CD4-positive, CD25-positive, alpha-beta regulatory T cell (primary cell): ENCODE results near the gene IRAK4. TPM values are rescaled to one million over a fixed set of nuclear protein-coding genes. Genes with fewer than 3 reads are reported as not detected.
A peak's percentile ranks its signal among the peaks of the same experiment; 100 is the strongest.

Experiments used
- ATAC-seq, 2 donors: fragments of 150-1000 bp; cut with Tn5 transposase; one replicate each; pipeline ENCODE4 v1.10.0; 2021; ENCODE audit warnings: low read depth in 2 of 2, moderate number of reproducible peaks in 2 of 2, moderate library complexity in 1 of 2
- DNase-seq, 3 donors: peaks; one replicate each; pipeline versions ENCODE4 v3.0.0 to v3.0.0-alpha.2; 2012 to 2022; ENCODE audit warnings: mixed read lengths in 1 of 3
- H3K27ac ChIP-seq: one replicate; pipeline ENCODE4 v1.7.0; 2013; ENCODE audit warnings: mild to moderate bottlenecking, low read length; ENCODE audit not compliant: insufficient read depth, poor library complexity, severe bottlenecking
- H3K27me3 ChIP-seq: one replicate; pipeline ENCODE4 v1.7.0; 2013; ENCODE audit warnings: low read length; ENCODE audit not compliant: control insufficient read depth, insufficient read depth
- H3K36me3 ChIP-seq: one replicate; pipeline ENCODE4 v1.7.0; 2013; ENCODE audit warnings: mild to moderate bottlenecking, low read length, moderate library complexity; ENCODE audit not compliant: control insufficient read depth, insufficient read depth
- H3K4me1 ChIP-seq: 2 replicates; pipeline ENCODE4 v1.7.0; 2013; ENCODE audit warnings: mild to moderate bottlenecking, low read length; ENCODE audit not compliant: insufficient read depth, control insufficient read depth, poor library complexity, severe bottlenecking
- H3K4me3 ChIP-seq: one replicate; pipeline ENCODE4 v1.7.0; 2013; ENCODE audit warnings: low read depth, mild to moderate bottlenecking, low read length, moderate library complexity
- H3K9me3 ChIP-seq, 2 experiments: 1 replicate in 1 of 2; 2 replicates in 1 of 2; pipeline ENCODE4 v1.7.0; 2013; ENCODE audit warnings: low read length in 2 of 2, mild to moderate bottlenecking in 1 of 2, moderate library complexity in 1 of 2; ENCODE audit not compliant: control insufficient read depth in 2 of 2
- H3K27ac Mint-ChIP-seq, 3 donors: one replicate each; pipeline ENCODE4 v1.8.0; 2020 to 2022; ENCODE audit warnings: mild to moderate bottlenecking in 3 of 3, mixed read lengths in 3 of 3, moderate library complexity in 2 of 3
- H3K27me3 Mint-ChIP-seq: one replicate; pipeline ENCODE4 v1.8.0; 2022; ENCODE audit warnings: mild to moderate bottlenecking, mixed read lengths
- H3K36me3 Mint-ChIP-seq: one replicate; pipeline ENCODE4 v1.8.0; 2020; ENCODE audit warnings: mixed read lengths
- H3K4me1 Mint-ChIP-seq, 4 donors: one replicate each; pipeline ENCODE4 v1.8.0; 2020 to 2022; ENCODE audit warnings: mixed read lengths in 4 of 4, mild to moderate bottlenecking in 1 of 4
- H3K4me3 Mint-ChIP-seq, 4 donors: one replicate each; pipeline ENCODE4 v1.8.0; 2020 to 2022; ENCODE audit warnings: mild to moderate bottlenecking in 4 of 4, mixed read lengths in 4 of 4, moderate library complexity in 3 of 4
- H3K9me3 Mint-ChIP-seq, 7 donors: one replicate each; pipeline ENCODE4 v1.8.0; 2020 to 2022; ENCODE audit warnings: mixed read lengths in 7 of 7, mild to moderate bottlenecking in 3 of 7, moderate library complexity in 2 of 7
- polyA plus RNA-seq, 4 donors: library from polyadenylated mRNA; unstranded; fragments of 300-500 nt; fragmentation: Illumina TruSeq; gene quantifications; one replicate each; pipeline ENCODE4 v1.2.3, GENCODE V29; 2021
- total RNA-seq: library from RNA; stranded (reverse); gene quantifications from one replicate; pipeline ENCODE4 v1.2.3, GENCODE V29; 2022

The IRAK4 gene
- total and polyA plus RNA-seq, 5 donors from 2014 or later, result 25.6 to 56.7 (median 33.5) TPM

DNA sequence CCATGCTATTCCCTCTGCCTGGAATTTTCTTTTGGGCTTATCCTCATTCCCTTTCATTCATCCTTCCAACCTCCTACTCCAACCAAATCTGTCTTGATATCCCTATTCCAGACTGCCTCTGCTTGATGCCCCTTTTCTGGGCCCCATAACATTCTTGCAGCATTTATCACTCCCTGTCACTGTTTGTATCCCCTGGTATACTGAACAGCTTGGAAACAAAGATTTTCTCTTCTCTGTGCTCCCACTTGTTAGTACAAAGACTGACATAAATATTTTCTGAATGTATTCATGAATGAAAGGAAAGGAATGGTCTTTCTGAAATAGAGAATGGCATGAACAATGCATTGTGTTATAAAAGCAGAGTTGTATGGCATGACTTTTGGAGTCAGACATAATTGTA is 7.5 kb downstream of the IRAK4 start:
- ATAC-seq (no peak), DNase-seq (no peak)
- Histone ChIP-seq H3K4me1 (peaks cover 29% of the 10 kb centered on the region), H3K4me3 (no peak overlapping the region), H3K27ac (no peak overlapping the region), H3K9me3 (no peaks in the 10 kb centered on the region), H3K27me3 (no peaks in the 10 kb centered on the region), H3K36me3 (peaks cover 39% of the 10 kb centered on the region)
- peaks cover 39% of the 10 kb centered on the region for H3K36me3 Mint-ChIP-seq
- H3K27ac Mint-ChIP-seq, result no peak overlapping the region
- no peak overlapping the region for H3K4me3 Mint-ChIP-seq
- peaks cover 0 to 1% (median 0%) of the 10 kb centered on the region in 7 donors for H3K9me3 Mint-ChIP-seq
- H3K4me1 Mint-ChIP-seq, result peaks cover 27 to 42% (median 34%) of the 10 kb centered on the region in 4 donors
- no peaks in the 10 kb centered on the region for H3K27me3 Mint-ChIP-seq

DNA sequence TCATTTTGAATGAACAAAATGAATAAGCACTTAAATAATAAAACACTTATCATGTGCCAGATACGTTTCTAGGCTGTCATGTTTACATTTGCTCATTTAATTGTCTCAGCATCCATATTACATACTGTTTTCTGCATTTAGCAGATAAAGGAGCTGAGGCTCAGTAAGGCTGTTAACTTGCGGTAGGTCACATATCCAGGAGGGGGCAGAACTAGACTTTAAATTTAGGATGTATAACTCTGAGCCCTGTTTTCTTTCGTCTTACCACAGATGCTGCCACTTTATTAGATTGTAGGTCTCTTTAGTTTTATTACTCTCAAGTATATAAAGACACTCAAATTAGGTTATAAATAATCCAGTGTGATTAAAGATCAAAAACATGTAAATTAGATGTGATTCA is 17.7 kb downstream of the IRAK4 start:
- H3K27me3 ChIP-seq, result no peaks in the 10 kb centered on the region
- Mint-ChIP-seq H3K27ac (peak overlapping the region in 1 of 3 donors; percentile 15), H3K36me3 (peaks cover 20% of the 10 kb centered on the region), H3K27me3 (no peaks in the 10 kb centered on the region), H3K9me3 (no peaks in the 10 kb centered on the region), H3K4me1 (peaks cover 4 to 12% (median 7%) of the 10 kb centered on the region in 4 donors), H3K4me3 (no peak overlapping the region)
- no peak overlapping the region for H3K27ac ChIP-seq
- H3K9me3 ChIP-seq, result no peaks in the 10 kb centered on the region
- DNase-seq, result peak in 2 of 3 donors; percentile 38 to 49
- no peak overlapping the region for H3K4me3 ChIP-seq
- peak in 1 of 2 donors; percentile 66 for ATAC-seq
- peaks cover 82% of the 10 kb centered on the region for H3K36me3 ChIP-seq
- no peaks in the 10 kb centered on the region for H3K4me1 ChIP-seq

DNA sequence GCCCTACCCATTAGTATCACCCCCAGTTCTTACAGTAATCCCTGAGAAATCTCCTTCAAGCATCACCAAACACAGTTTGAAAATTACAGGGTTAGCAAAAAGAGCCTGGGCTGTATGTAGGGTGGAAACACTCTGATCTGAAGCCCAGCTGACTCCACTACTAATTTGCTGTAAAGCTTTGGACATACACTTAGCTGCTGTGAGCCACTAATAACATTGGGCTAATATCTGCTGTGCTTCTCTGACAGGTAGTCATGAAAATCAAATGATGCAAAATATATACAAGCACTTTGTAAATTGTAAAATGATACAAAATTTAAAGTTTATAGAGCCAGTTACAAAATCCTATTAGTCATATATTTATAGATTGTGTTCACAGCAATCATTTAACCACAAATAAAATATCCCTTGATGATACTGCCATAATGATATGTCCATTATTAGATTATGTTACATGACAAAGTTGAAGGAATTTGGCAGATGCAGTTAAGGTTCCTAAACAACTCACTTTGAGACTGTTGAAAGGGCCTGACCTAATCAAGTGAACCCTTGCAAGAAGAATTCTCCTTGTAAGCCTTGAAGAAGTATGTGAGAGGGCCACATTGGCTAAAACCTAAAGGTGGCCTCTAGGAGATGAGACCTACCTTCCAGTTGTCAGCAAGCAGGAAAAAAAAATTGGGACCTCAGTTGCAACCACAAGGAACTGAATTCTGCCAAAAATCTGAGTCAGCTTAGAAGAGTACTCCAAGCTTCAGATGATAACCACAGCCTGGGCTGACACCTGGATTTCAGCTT is 28.3 kb downstream of the IRAK4 start:
- Mint-ChIP-seq H3K36me3 (peaks cover 26% of the 10 kb centered on the region), H3K4me3 (no peak overlapping the region), H3K9me3 (peaks cover 0 to 3% (median 0%) of the 10 kb centered on the region in 7 donors), H3K4me1 (peaks cover 0 to 9% (median 3%) of the 10 kb centered on the region in 4 donors), H3K27me3 (no peaks in the 10 kb centered on the region), H3K27ac (peak overlapping the region in 2 of 3 donors; percentile 66 to 72)
- ATAC-seq, result no peak
- no peaks in the 10 kb centered on the region for H3K27me3 ChIP-seq
- no peak overlapping the region for H3K27ac ChIP-seq
- H3K9me3 ChIP-seq, result no peaks in the 10 kb centered on the region
- peaks cover 57% of the 10 kb centered on the region for H3K36me3 ChIP-seq
- H3K4me3 ChIP-seq, result no peak overlapping the region
- DNase-seq, result no peak
- H3K4me1 ChIP-seq, result no peaks in the 10 kb centered on the region

DNA sequence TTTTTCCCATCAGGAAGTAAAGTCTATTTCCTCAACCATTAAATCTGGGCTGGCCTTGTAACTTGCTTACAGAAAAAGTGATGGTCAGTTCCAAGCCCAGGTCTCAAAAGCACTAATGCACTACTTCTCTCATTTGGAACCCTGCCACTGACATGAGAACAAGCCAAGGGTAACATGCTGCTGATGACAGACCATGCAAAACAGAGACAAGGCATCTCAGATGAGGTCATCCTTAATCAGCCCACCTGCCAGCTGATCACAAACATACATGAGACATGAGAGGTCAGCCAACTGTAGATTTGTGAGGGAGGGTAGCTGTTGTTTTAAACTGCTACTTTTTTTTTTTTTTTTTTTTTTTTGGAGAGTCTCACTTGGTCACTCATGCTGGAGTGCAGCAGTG is 31.2 kb downstream of the IRAK4 start:
- Mint-ChIP-seq H3K27me3 (no peaks in the 10 kb centered on the region), H3K27ac (peak overlapping the region; percentile 34 to 79 (median 35)), H3K36me3 (peaks cover 25% of the 10 kb centered on the region), H3K9me3 (peaks cover 0 to 5% (median 0%) of the 10 kb centered on the region in 7 donors), H3K4me3 (no peak overlapping the region), H3K4me1 (peaks cover 0 to 11% (median 4%) of the 10 kb centered on the region in 4 donors)
- Histone ChIP-seq H3K27me3 (no peaks in the 10 kb centered on the region), H3K4me1 (no peaks in the 10 kb centered on the region), H3K4me3 (no peak overlapping the region), H3K9me3 (no peaks in the 10 kb centered on the region), H3K27ac (no peak overlapping the region), H3K36me3 (peaks cover 37% of the 10 kb centered on the region)
- ATAC-seq (no peak), DNase-seq (no peak)

DNA sequence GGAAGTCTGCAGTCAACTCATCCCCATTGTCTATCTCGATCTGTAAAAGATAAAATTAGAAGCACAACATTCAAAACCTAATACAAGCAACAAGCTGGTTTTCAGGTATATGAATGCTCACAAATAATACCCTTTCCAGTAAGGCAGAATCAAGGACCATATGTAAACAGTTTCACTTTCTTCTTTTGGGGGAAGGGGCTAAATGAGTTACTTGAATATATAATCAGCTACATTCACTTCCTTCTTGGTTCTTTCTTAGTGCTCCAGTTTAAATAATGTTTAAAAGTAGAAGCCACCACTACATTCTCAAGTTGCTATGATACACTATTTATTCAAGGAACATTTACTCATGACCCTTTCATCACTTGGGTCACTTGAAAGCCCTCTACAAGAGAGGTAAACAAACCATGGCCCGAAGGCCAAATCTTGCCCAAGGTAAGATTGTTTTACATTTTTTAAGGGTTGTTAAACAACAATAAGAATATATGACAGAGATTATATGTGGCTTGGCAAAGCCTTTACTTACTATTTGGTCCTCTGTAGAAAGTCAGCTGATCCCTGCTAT is 37.0 kb downstream of the IRAK4 start:
- Histone ChIP-seq H3K9me3 (no peaks in the 10 kb centered on the region), H3K4me1 (peaks cover 3% of the 10 kb centered on the region), H3K4me3 (no peak overlapping the region), H3K27me3 (no peaks in the 10 kb centered on the region), H3K27ac (no peak overlapping the region), H3K36me3 (peaks cover 62% of the 10 kb centered on the region)
- ATAC-seq (no peak), DNase-seq (no peak)
- no peak overlapping the region for H3K4me3 Mint-ChIP-seq
- peaks cover 0 to 8% (median 4%) of the 10 kb centered on the region in 4 donors for H3K4me1 Mint-ChIP-seq
- H3K27me3 Mint-ChIP-seq, result no peaks in the 10 kb centered on the region
- H3K27ac Mint-ChIP-seq, result peak overlapping the region in 1 of 3 donors; percentile 56
- peaks cover 0 to 5% (median 0%) of the 10 kb centered on the region in 7 donors for H3K9me3 Mint-ChIP-seq
- peaks cover 31% of the 10 kb centered on the region for H3K36me3 Mint-ChIP-seq

DNA sequence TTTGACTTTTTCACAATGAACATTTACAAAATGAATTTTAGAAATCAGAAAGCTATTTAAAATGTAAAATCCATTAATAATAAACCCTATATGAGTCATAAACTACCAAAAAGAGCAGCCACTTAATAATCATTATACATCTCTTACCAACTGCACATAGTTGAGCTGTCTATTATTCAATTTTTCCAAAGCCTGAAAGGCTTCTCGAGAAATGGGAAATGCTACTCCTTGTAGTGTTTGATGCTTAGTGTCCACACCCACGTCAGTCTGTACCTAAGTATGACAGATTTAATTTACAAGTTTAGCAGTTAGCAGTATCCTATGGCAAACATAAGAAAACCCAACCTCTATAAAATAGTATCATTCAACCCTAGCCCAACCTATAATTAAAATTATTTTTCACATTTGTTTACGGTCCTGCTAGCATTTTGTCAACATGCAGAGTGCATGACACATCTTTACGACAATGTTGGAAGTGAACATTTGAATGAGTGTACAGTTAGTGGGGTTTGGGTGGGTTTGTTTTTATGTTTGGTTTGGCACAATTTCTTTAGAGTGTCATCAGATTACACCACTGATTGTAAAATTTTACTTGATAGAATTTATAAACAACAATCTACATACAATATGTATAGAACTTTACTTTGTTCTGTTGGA is 38.9 kb downstream of the IRAK4 start:
- Histone ChIP-seq H3K27me3 (no peaks in the 10 kb centered on the region), H3K4me3 (no peak overlapping the region), H3K36me3 (peaks cover 77% of the 10 kb centered on the region), H3K4me1 (peaks cover 6% of the 10 kb centered on the region), H3K9me3 (no peaks in the 10 kb centered on the region), H3K27ac (no peak overlapping the region)
- DNase-seq (no peak), ATAC-seq (no peak)
- Mint-ChIP-seq H3K9me3 (no peaks in the 10 kb centered on the region), H3K4me3 (no peak overlapping the region), H3K27me3 (no peaks in the 10 kb centered on the region), H3K27ac (no peak overlapping the region), H3K4me1 (peaks cover 0 to 10% (median 8%) of the 10 kb centered on the region in 4 donors), H3K36me3 (peaks cover 28% of the 10 kb centered on the region)

DNA sequence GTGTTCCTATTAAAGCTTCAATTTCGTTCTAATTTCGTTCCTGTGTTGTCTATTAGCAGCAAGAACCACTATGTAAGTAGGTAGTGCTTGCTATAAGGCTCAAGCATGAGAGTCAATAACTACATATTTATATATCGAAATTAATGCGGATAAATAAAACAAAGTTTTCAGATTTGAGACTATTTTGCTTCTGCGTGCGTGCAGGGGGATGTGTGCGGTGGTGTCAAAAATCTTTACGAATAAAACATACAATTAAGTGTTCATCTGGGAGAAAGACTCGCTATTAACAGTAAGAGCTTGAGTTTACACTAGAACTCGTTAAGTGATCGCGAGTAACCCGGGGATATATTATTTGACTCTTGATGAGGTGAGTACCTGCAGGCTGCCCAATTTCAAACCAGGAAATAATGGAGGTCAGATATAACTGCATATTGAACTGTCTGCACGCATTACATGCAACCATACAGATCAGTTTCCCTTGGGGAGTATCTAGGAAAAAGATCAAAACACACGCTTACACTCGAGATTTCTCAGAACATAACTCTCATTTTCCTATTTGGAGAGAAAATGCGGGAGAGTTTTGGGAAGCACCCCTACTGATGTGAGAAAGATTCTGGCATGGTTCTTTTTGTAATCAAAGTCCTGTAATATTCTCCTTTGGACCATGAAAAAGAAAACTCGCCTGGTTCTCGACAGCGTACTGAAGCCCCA is 46.6 kb downstream of the IRAK4 start:
- H3K4me3 ChIP-seq, result peak overlapping the region; percentile 94
- no peaks in the 10 kb centered on the region for H3K9me3 ChIP-seq
- Mint-ChIP-seq H3K4me3 (peak overlapping the region; percentile 94 to 100 (median 100)), H3K36me3 (peaks cover 9% of the 10 kb centered on the region), H3K9me3 (peaks cover 0 to 2% (median 0%) of the 10 kb centered on the region in 7 donors), H3K27me3 (peaks cover 10% of the 10 kb centered on the region), H3K27ac (peak overlapping the region; percentile 89 to 99 (median 95)), H3K4me1 (peaks cover 23 to 41% (median 35%) of the 10 kb centered on the region in 4 donors)
- ATAC-seq, result no peak
- H3K36me3 ChIP-seq, result peaks cover 22% of the 10 kb centered on the region
- H3K4me1 ChIP-seq, result peaks cover 31% of the 10 kb centered on the region
- DNase-seq, result peak in 2 of 3 donors; percentile 29 to 49
- no peaks in the 10 kb centered on the region for H3K27me3 ChIP-seq
- H3K27ac ChIP-seq, result peak overlapping the region; percentile 93
